Muscle layer of duodenum (tissue), 2 donors: Measurements from ENCODE around the gene LIPK.
"Not testable (repeated sequence)": the region's sequence is repeated elsewhere in the genome, so short reads cannot be mapped to it uniquely, and the experiment has no call there.

Experiments
- H3K27ac ChIP-seq: one replicate; pipeline ENCODE4 v1.7.0; 2013; ENCODE audit warnings: mild to moderate bottlenecking, low read length
- H3K27me3 ChIP-seq: one replicate; pipeline ENCODE4 v1.7.0; 2013; ENCODE audit warnings: low read depth, mild to moderate bottlenecking, control low read depth, low read length
- H3K36me3 ChIP-seq, 2 donors: one replicate each; pipeline ENCODE4 v1.7.0; 2013; ENCODE audit warnings: low read length in 2 of 2, control low read depth in 1 of 2, mild to moderate bottlenecking in 1 of 2; ENCODE audit not compliant: insufficient read depth in 2 of 2, control insufficient read depth in 1 of 2
- H3K4me1 ChIP-seq, 2 donors: one replicate each; pipeline ENCODE4 v1.7.0; 2013; ENCODE audit warnings: low read length in 2 of 2, mild to moderate bottlenecking in 2 of 2, control low read depth in 1 of 2, moderate library complexity in 1 of 2; ENCODE audit not compliant: insufficient read depth in 2 of 2, control insufficient read depth in 1 of 2
- H3K4me3 ChIP-seq, 2 donors: one replicate each; pipeline ENCODE4 v1.7.0; 2013; ENCODE audit warnings: low read length in 2 of 2, low read depth in 1 of 2, mild to moderate bottlenecking in 1 of 2
- H3K9me3 ChIP-seq, 2 donors: one replicate each; pipeline ENCODE4 v1.7.0; 2013; ENCODE audit warnings: low read length in 2 of 2, control low read depth in 1 of 2, mild to moderate bottlenecking in 1 of 2; ENCODE audit not compliant: control insufficient read depth in 1 of 2
- donor health status: healthy.

The LIPK gene

DNA sequence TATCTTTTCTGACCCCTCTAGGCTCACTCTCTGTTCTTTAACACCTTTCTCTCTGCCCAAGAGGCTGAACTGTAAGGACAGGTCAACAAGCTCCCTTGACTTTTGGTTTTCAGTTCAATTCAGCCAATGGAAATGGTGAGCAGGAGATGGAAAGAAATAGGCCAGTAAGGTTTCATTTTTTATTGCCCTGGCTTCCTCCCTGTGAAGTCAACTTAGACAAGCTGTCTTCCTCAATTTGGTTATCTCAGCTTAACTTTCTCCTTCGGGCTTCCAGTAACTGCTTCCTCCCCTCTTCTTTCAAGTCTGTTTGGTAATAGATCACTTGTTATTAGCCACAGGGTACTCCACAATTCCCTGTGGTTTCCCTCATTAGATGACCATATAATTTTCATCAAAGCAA is 19.7 kb downstream of the LIPK start:
- H3K27me3 ChIP-seq, result peaks cover 3% of the 10 kb centered on the region
- H3K4me1 ChIP-seq, result no peaks in the 10 kb centered on the region
- no peak overlapping the region for H3K4me3 ChIP-seq
- no peak overlapping the region for H3K27ac ChIP-seq
- H3K9me3 ChIP-seq, result no peaks in the 10 kb centered on the region
- H3K36me3 ChIP-seq, result no peaks in the 10 kb centered on the region

DNA sequence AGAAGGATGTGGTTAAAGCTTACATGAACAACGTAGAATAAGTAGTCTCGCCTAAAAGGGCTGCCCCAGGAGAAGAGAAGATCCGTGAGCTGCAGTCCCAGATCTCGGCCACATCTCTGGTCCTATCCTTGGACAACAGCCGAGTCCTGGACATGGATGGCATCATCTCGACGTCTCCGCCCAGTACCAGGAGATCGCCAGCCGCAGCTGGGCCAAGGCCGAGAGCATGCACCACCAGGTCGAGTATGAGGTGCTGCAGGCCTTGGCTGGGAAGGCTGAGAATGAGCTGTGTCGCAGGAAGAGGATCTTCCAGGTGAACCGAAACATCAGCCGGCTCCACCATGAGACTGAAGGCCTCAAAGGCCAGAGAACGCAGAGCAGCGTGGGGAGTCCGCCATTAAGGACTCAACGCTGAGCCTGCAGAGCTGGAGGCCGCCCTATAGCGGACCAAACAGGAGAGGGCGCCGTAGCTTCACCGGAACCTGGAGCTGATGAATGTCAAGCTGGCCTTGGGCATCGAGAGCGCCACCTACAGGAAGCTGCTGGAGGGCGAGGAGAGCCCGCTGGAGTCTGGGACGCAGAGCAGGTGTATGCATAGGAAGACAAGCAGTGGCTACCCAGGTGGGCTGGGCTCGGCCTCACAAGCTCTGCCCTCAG is 22.2 kb downstream of the LIPK start:
- no peaks in the 10 kb centered on the region for H3K36me3 ChIP-seq
- H3K27ac ChIP-seq, result no peak overlapping the region
- H3K27me3 ChIP-seq, result peaks cover 3% of the 10 kb centered on the region
- H3K4me1 ChIP-seq, result no peaks in the 10 kb centered on the region
- no peaks in the 10 kb centered on the region for H3K9me3 ChIP-seq
- no peak overlapping the region for H3K4me3 ChIP-seq

DNA sequence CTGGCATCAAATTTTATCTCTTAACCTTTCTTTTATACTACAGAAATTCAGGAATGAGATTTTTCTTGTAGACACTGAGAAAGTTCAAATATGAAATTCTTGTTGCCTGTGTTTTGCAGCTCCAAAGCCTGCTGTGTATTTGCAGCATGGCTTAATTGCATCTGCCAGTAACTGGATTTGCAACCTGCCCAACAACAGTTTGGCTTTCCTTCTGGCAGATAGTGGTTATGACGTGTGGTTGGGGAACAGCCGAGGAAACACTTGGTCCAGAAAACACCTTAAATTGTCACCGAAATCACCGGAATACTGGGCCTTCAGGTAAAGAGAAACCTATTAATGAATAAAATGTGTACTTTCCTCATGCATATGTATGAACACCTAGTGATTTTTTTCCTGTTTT is 24.8 kb downstream of the LIPK start:
- Histone ChIP-seq H3K36me3 (no peaks in the 10 kb centered on the region), H3K4me1 (no peaks in the 10 kb centered on the region), H3K27me3 (peaks cover 3% of the 10 kb centered on the region), H3K4me3 (no peak overlapping the region), H3K27ac (no peak overlapping the region), H3K9me3 (no peaks in the 10 kb centered on the region)

DNA sequence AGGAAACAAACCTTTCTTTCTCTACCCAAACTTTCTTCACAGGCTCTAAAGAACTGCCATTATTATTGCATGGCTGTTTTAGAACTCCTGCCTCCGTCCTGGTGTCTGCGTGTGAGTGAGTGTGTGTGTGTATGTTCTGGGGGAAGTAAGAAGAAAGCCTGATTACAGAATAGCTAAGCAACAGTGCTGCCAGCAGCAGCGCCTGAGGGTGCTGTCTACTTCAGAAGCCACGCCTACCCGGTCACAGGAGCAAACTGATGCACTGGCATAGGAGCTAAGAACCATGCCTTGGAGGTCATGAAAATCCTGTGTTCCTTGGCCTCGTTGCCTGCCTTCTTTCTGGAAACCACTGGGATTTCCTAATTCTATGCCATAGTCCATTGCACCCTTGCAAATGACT is 25.2 kb downstream of the LIPK start:
- no peaks in the 10 kb centered on the region for H3K4me1 ChIP-seq
- H3K27me3 ChIP-seq, result peaks cover 3% of the 10 kb centered on the region
- H3K27ac ChIP-seq, result no peak overlapping the region
- H3K9me3 ChIP-seq, result no peaks in the 10 kb centered on the region
- no peak overlapping the region for H3K4me3 ChIP-seq
- H3K36me3 ChIP-seq, result no peaks in the 10 kb centered on the region

DNA sequence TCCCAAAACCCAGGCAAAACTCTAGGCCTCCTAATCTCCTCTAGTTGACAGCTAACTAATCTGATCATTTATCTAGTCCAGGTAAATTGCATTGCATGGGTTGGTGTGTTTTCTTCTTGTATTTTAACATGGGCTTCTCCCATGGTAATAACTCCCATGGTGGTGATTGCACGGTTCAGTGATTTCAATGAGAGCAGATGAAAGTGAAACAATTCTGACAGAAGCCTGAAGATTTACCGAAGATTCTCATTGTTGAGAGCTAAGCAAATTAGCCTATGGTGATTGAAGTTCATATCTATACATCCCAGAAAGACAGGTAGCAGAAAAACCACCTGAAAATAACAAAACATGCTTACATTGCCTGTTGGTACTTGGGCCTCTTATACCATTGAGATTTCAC is 27.2 kb downstream of the LIPK start:
- Histone ChIP-seq H3K9me3 (no peaks in the 10 kb centered on the region), H3K4me1 (no peaks in the 10 kb centered on the region)

DNA sequence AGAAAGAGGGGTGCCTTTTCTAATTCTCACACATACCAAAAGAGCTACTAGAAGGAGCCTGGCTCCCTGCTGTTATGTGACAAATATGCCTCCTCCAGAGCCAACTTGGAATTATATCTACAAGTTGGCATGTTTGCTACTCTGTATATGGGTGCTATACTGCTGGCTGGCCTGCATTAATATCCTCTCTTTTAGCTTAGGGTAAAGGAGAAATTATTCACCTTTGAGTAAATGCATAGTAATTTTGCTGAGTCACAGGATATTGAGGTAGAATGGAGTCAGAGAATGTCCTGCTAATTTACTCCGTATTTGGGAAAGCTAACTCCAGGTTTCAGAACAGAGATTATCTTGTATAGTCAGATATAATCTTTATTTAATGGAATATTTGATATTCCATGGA is 29.6 kb downstream of the LIPK start:
- Histone ChIP-seq H3K9me3 (no peaks in the 10 kb centered on the region), H3K27me3 (no peaks in the 10 kb centered on the region), H3K36me3 (no peaks in the 10 kb centered on the region), H3K4me1 (no peaks in the 10 kb centered on the region), H3K27ac (no peak overlapping the region), H3K4me3 (no peak overlapping the region)

More for the DNA sequence above, 27.2 kb downstream of the LIPK start:
- H3K4me3 ChIP-seq, result no peak overlapping the region
- no peaks in the 10 kb centered on the region for H3K36me3 ChIP-seq
- peaks cover 2% of the 10 kb centered on the region for H3K27me3 ChIP-seq
- no peak overlapping the region for H3K27ac ChIP-seq

DNA sequence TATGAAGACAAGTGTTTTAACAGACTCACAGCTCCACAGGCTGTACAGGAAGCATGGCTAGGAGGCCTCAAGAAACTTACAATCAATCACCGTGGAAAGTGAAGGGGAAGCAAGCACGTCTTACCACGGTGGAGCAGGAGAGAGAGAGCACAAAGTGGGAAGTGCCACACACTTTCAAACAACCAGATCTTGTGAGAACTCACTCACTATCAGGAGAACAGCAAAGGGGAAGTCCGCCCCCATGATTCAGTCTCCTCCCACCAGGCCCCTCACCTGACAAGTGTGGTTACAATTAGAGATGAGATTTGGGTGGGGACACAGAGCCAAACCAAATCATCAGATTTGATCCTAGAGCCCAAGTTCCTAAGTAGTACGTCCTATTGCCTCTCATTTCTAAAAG is 35.9 kb downstream of the LIPK start:
- not testable (repeated sequence) for H3K4me3 ChIP-seq, H3K9me3 ChIP-seq, H3K36me3 ChIP-seq, H3K4me1 ChIP-seq, H3K27me3 ChIP-seq, H3K27ac ChIP-seq

DNA sequence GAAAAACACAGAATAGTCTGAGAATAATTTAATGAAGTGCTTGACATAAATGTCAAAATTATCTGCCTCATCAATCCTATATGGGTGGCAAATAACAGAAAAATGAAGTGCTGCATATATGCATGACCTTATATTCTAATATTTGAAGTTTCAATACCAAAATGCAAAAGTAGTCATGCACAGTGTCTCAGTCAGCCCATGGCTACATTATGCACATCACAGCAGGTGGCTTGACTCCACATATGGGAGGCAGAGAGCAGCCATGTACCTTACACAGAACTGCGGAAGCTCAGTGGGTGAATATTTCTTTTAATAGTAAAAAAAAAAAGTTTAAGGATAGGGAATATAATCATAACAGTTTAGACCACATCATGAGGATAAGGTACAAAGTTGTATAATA is 36.4 kb downstream of the LIPK start:
- H3K27ac ChIP-seq, result no peak overlapping the region
- no peaks in the 10 kb centered on the region for H3K36me3 ChIP-seq
- H3K9me3 ChIP-seq, result peaks cover 0 to 3% of the 10 kb centered on the region in 2 donors
- H3K4me3 ChIP-seq, result no peak overlapping the region
- H3K27me3 ChIP-seq, result peaks cover 8% of the 10 kb centered on the region
- no peaks in the 10 kb centered on the region for H3K4me1 ChIP-seq

DNA sequence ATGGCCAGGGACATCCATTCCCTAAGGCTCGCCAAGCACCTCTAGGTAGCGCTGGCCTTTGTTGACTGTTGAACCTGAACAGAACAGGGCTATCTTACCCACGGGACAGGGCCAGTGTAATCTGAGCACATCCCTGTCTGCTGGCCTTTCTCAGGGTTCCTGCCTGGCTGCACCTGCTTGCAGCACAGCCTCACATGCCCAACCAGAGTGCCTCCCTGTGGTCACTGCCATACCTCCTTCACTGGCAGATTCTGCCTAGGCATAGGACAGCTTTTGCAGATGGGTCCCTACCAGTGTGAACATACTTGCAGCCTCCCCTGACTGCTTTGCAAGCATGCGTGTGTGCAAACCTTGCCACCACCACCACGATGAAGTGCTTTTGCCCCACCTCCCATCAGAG is 38.0 kb downstream of the LIPK start:
- H3K4me1 ChIP-seq, result no peaks in the 10 kb centered on the region
- peaks cover 0 to 7% of the 10 kb centered on the region in 2 donors for H3K9me3 ChIP-seq
- no peaks in the 10 kb centered on the region for H3K36me3 ChIP-seq
- H3K4me3 ChIP-seq, result no peak overlapping the region
- no peak overlapping the region for H3K27ac ChIP-seq
- peaks cover 8% of the 10 kb centered on the region for H3K27me3 ChIP-seq

DNA sequence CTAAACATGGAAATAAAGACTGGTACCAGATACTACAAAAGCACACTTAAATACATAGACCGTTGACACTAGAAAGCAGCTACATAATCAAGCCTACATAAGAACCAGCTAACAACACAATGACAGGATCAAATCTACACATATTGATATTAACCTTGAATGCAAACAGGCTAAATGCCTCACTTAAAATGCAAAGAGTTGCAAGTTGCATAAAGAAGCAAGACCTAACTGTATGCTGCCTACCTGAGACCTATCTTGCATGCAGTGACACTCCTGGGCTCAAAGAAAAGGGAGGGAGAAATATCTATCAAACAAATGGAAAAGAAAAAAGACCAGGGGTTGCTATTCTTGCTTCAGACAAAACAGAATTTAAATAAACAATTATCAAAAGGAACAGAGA is 39.6 kb downstream of the LIPK start:
- Histone ChIP-seq H3K27me3 (peaks cover 8% of the 10 kb centered on the region), H3K27ac (no peak overlapping the region), H3K9me3 (peaks cover 0 to 7% of the 10 kb centered on the region in 2 donors), H3K36me3 (no peaks in the 10 kb centered on the region), H3K4me1 (no peaks in the 10 kb centered on the region), H3K4me3 (no peak overlapping the region)

DNA sequence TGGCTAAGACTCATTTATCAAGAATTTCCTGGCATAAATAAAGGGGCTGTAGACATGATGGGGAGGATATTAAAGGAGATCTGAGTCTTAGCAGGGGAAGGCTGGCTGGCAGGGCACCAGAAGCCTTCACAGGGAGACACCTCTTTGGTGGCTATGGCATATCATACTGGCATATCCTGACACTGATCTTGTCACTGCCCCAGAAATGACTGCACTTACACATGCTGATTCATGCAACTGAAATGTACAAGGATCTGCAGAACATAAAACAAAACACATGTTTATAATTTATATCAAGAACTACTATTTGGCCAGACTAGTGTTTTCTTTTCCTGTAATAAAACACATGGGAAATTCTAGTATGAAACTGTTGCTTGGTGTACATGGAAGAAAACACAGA is 48.2 kb downstream of the LIPK start:
- Histone ChIP-seq H3K9me3 (no peaks in the 10 kb centered on the region), H3K4me3 (no peak overlapping the region), H3K27ac (no peak overlapping the region), H3K36me3 (no peaks in the 10 kb centered on the region), H3K27me3 (no peaks in the 10 kb centered on the region), H3K4me1 (no peaks in the 10 kb centered on the region)

DNA sequence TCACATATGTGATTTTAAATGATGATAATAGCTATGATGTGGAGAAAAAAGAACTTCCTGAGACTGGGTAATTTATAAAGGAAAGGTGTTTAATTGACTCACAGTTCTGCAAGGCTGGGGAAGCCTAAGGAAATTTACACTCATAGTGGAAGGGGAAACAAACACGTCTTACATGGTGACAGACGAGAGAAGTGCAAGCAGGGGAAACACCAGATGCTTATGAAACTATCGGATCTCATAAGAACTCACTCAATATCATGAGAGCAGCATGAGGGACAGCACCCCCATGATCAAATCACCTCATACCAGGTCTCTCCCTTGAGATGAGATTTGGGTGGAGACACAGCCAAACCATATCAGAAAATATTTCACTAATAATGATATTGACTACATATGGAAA is 49.7 kb downstream of the LIPK start:
- no peaks in the 10 kb centered on the region for H3K27me3 ChIP-seq
- no peaks in the 10 kb centered on the region for H3K9me3 ChIP-seq
- no peaks in the 10 kb centered on the region for H3K36me3 ChIP-seq
- no peak overlapping the region for H3K4me3 ChIP-seq
- no peak overlapping the region for H3K27ac ChIP-seq
- H3K4me1 ChIP-seq, result no peaks in the 10 kb centered on the region
